HEK293T (cell line): ENCODE measurements around the gene CCDC88C.

Source experiments
- CTCF ChIA-PET: fragments of 350-600 bp; formaldehyde crosslinking; extraction: SDS; loops from one replicate; lab custom pipeline; 2021; ENCODE audit warnings: antibody characterized with exemption, inconsistent platforms; lab: Yijun Ruan, JAX
- POLR2A ChIA-PET: fragments of 350-600 bp; formaldehyde crosslinking; extraction: SDS; loops from one replicate; lab custom pipeline; 2020; ENCODE audit warnings: antibody characterized with exemption, inconsistent platforms; lab: Yijun Ruan, JAX
- DNase-seq: peaks from one replicate; pipeline ENCODE4 v3.0.0; 2012; ENCODE audit warnings: mixed read lengths; ENCODE audit errors: extremely low spot score
- ARNT ChIP-seq: fragments of 450-650 bp; IDR thresholded peaks from 2 replicates; pipeline ENCODE4 v1.6.1; 2017; ENCODE audit warnings: mild to moderate bottlenecking
- BHLHE40 ChIP-seq: fragments of 450-650 bp; IDR thresholded peaks from 2 replicates; pipeline ENCODE4 v1.6.1; 2016; ENCODE audit warnings: mild to moderate bottlenecking, moderate library complexity, borderline replicate concordance
- CTBP1 ChIP-seq: fragments of 450-650 bp; IDR thresholded peaks from 2 replicates; pipeline ENCODE4 v1.6.1; 2016; ENCODE audit warnings: borderline replicate concordance
- ELF4 ChIP-seq: fragments of 450-650 bp; IDR thresholded peaks from 2 replicates; pipeline ENCODE4 v1.6.1; 2017; ENCODE audit warnings: antibody characterized with exemption
- FOXA1 ChIP-seq: fragments of 450-650 bp; IDR thresholded peaks from 2 replicates; pipeline ENCODE4 v1.6.1; 2016; ENCODE audit warnings: mild to moderate bottlenecking
- FOXK2 ChIP-seq: fragments of 450-650 bp; IDR thresholded peaks from 2 replicates; pipeline ENCODE4 v1.6.1; 2016; ENCODE audit warnings: mild to moderate bottlenecking
- FOXM1 ChIP-seq: fragments of 450-650 bp; IDR thresholded peaks from 2 replicates; pipeline ENCODE4 v1.6.1; 2017; ENCODE audit warnings: mild to moderate bottlenecking, borderline replicate concordance
- HDGF ChIP-seq: fragments of 450-650 bp; IDR thresholded peaks from 2 replicates; pipeline ENCODE4 v1.6.1; 2017; ENCODE audit warnings: antibody characterized with exemption, borderline replicate concordance
- L3MBTL2 ChIP-seq: fragments of 450-650 bp; conservative IDR thresholded peaks from 2 replicates; pipeline ENCODE4 v1.6.1; 2016; ENCODE audit warnings: mild to moderate bottlenecking
- LEF1 ChIP-seq: fragments of 450-650 bp; IDR thresholded peaks from 2 replicates; pipeline ENCODE4 v1.6.1; 2017; ENCODE audit warnings: mild to moderate bottlenecking, borderline replicate concordance
- NFRKB ChIP-seq: fragments of 450-650 bp; IDR thresholded peaks from 2 replicates; pipeline ENCODE4 v1.6.1; 2016; ENCODE audit warnings: mild to moderate bottlenecking, moderate library complexity
- SP1 ChIP-seq: fragments of 450-650 bp; IDR thresholded peaks from 2 replicates; pipeline ENCODE4 v1.6.1; 2017
- SUZ12 ChIP-seq: fragments of 450-650 bp; IDR thresholded peaks from 2 replicates; pipeline ENCODE4 v1.6.1; 2016; ENCODE audit warnings: mild to moderate bottlenecking
- TARDBP ChIP-seq: fragments of 450-650 bp; IDR thresholded peaks from 2 replicates; pipeline ENCODE4 v1.6.1; 2016
- ZNF384 ChIP-seq: fragments of 450-650 bp; IDR thresholded peaks from 2 replicates; pipeline ENCODE4 v1.6.1; 2016
- TF ChIP-seq, protein P1 (sequence below): fragments of 450-650 bp; IDR thresholded peaks from 2 replicates; pipeline ENCODE4 v1.6.1; 2016

The CCDC88C gene

DNA sequence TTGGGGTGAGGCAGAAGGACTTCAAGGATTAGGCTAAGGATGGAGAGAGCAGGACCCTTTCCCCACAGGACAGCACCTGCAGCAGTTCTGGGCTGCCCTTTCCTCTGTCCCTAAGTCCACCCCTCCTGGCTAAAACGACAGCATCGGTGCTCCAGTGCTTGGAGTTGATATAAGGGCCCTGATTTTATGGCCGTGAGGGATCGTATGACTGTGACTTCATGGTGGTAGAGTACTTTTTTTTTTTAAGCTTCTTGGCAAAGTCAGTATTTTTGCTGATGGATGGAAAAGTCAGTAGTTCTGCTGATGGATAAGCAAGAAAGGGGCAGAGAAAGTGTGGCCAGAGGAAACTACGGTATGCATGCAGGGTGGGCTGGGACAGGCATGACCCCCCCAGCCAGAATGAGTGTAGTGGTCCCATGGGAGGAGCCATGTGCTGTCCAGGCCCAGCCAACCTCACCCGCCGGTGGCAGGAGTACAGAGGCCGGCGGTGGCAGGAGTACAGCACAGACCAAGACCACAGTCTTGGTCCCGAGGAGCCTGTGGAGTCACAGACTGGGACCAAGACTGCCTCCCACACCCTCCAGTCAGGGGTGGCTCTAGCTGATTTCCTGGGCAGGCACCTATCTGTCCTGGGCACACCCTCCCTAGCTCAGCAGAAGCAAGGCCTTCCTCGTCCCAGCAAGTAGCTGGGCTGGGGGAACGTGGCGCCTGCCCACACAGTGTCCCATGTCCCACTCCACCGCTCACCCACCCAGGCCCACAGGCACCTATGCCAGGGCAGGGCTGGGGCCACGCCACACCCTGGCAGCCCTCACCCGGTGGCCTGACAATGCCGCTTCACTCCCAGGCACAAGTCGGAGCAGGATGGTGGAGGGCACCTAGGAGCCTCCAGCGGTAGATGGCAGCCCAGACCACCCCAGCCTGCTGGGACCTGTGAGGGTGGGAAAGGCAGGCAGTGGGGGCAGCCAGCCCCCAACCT, 46.3 kb downstream of the CCDC88C start:
- peak; percentile 33 for DNase-seq
- ChIA-PET POLR2A (no interaction called here), CTCF (interaction anchor here (0.6 to 1.2 kb wide), 2 partner anchors 79 to 85 kb away, joined by 3 to 4 read pairs; no protein-coding TSS in a partner anchor)
- TF ChIP-seq, protein P1, sequence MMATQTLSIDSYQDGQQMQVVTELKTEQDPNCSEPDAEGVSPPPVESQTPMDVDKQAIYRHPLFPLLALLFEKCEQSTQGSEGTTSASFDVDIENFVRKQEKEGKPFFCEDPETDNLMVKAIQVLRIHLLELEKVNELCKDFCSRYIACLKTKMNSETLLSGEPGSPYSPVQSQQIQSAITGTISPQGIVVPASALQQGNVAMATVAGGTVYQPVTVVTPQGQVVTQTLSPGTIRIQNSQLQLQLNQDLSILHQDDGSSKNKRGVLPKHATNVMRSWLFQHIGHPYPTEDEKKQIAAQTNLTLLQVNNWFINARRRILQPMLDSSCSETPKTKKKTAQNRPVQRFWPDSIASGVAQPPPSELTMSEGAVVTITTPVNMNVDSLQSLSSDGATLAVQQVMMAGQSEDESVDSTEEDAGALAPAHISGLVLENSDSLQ, result 0 out of 2 replicates have a peak, but pooled peaks have one; percentile 3
- TF ChIP-seq FOXA1 (no peak), BHLHE40 (no peak), ZNF384 (peak; percentile 87), TARDBP (no peak), CTBP1 (no peak), NFRKB (no peak), FOXK2 (no peak), SUZ12 (no peak), SP1 (no peak)

DNA sequence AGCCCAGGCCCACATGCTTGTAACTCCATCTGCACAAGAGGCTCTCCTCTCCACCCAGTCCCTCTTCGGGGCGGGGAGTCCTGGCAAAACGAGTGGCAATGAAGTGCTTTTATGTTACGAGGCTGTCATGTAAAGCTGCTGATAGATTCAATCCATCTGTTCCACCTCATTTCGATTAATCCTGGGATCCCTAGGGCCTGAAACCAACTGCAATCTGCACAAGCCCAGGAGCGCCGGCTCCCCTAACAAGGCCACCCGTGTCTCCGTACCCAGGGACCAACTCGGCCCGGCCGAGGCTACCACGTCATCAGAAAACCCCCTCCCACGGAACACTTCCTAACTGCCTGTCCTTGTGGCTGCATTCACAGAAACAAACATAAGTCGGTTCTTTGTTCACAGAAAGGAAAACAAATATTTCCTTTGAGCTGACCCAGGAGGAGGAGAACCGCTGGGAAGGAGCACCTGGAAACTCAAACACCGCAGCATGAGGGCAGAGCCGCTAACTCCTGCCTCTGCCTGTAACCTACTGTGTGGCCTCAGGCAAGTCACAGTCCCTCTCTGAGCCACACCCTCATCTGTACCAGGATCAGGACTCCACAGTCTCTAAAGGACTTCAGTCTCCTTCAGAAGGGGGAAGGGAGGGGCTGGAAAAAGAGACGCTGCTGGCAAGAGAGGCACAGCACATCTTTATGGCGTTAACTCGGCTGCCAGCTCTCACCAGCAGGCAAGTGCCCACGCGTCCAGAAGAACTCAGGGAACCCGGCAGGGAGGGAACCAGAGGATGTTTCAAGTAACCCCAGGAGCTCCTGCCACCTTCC, 47.8 kb downstream of the CCDC88C start:
- CTCF ChIA-PET, result interaction anchor here (0.6 to 1.2 kb wide), 2 partner anchors 9 to 83 kb away, joined by 3 to 4 read pairs; no protein-coding TSS in a partner anchor
- DNase-seq, result no peak
- TF ChIP-seq TARDBP (no peak), SP1 (no peak), ARNT (no peak), ZNF384 (no peak), SUZ12 (no peak), HDGF (no peak), LEF1 (no peak), FOXM1 (no peak), BHLHE40 (no peak), FOXK2 (no peak), NFRKB (no peak), ELF4 (no peak), L3MBTL2 (no peak), CTBP1 (no peak), FOXA1 (no peak)
- TF ChIP-seq, protein P1, result no peak
- POLR2A ChIA-PET, result no interaction called here

GRCh38 chr14:91368776-91369416, 48.7 kb downstream of the CCDC88C start:
- TF ChIP-seq FOXM1, result no peak
- TF ChIP-seq BHLHE40, result no peak
- TF ChIP-seq ARNT, result no peak
- TF ChIP-seq SP1, result no peak
- no peak for TF ChIP-seq FOXK2
- no peak for TF ChIP-seq L3MBTL2
- no peak for TF ChIP-seq LEF1
- TF ChIP-seq, protein P1, result no peak
- ChIA-PET CTCF (no interaction called here), POLR2A (no interaction called here)
- no peak for DNase-seq

DNA sequence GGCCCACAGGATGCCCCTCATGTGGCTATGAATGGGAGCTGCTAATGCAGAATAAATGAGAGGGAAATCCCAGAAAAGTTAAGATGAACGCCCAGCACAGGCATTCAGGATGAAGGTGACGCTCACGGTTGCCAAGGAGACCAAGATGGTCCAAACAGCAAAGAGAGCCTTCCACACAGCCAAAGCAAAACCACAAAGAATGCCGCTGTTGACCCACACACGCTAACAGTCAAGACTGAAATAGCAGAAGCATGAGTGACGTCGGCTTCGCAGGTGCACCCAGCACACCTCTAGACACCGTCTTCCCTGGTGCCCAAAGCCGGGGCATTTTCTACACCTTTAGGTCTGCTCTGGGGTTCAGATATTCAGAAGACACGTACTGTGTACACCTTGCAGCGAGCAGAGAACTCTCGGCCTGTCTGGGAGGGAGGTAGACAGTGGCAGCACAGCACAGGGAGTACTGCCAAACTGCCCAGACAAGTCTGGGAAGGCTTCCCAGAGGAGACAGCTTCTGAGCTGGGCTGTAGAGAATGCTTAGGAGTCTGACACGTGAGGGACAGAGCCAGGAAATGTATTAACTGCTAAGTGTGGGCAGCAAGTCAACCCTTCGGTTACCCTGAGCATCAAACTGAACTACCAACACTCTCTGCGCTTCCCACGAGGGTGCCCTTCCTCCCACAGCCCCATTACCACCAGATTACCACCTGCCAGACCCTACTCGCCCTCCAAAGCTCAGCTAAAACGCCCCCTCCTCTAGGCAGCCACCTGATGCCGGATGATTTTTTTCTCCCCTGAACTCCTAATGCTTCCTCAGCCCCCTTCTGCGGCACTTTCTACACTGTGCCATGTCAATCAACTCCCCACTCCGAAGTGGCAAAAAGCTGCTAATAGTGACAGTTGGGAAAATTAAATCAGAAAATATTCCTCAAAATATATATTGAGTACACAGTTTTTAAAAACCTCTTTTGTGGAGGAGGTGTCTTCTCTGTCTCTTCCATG, 50.1 kb downstream of the CCDC88C start:
- POLR2A ChIA-PET, result no interaction called here
- CTCF ChIA-PET, result no interaction called here
- no peak for DNase-seq
- TF ChIP-seq HDGF (no peak), FOXK2 (no peak), ZNF384 (no peak), SUZ12 (no peak), ARNT (no peak), TARDBP (no peak), BHLHE40 (no peak), ELF4 (no peak), LEF1 (no peak), NFRKB (no peak), FOXM1 (no peak), SP1 (no peak)
